GM12865 (cell line): Measurements from ENCODE around the gene YARS2.

Experiments used
- DNase-seq: peaks from one replicate; pipeline ENCODE4 v3.0.0; 2010; ENCODE audit warnings: low read depth
- H3K4me3 ChIP-seq: 2 replicates; pipeline ENCODE4 v1.5.1; 2011; ENCODE audit warnings: mild to moderate bottlenecking, low read depth, low read length, control low read depth
- TF ChIP-seq, protein P1 (sequence below): IDR thresholded peaks from 2 replicates; pipeline ENCODE4 v1.5.1; 2011; ENCODE audit warnings: low read length, control low read depth, low read depth, inconsistent platforms; ENCODE audit not compliant: insufficient read depth; ENCODE audit errors: missing control alignments

Gene YARS2

DNA sequence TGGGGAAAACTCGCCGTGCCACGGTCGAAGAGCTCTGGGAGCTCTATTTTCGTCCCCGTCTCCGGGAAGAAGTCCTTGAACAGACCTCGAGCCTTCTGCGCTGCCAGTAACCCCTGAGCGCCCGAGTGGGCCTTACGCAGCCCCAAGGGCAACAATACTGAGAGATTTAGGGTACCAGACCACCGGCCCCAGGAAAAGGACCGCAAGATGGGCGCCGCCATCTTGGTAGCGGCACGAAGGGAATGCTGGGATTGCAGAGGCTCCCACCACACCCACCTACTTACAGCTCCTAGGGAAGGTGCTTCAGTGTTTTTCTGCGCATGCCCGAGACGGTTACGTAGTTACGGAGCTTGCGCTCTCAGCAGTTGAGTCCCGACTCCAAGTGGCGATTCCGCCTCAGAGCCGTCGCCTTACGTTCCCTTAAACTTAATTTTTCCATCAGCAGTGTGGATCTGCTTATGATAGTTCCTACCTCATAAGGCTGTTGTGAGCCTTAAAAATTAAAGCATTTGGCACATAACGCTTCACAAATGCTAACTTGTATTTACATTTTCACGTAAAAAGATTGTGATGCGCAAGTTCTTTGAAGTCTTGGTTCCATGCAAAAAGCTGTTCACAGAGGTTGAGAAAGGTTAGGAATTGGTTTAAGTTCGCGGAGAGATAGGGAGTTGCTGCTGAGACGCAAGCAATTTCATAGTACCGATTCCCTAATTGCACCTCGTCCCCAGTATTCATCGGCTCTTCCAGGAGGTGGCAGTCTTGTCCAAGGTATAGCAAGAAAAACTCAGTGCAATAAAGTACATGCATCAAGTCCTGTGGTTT lies at the start of gene YARS2:
Gene YARS2, minus strand, starts transcription at position 244 of the 822 bp plus-strand sequence. Its CDS starts 23 bp downstream, at position 221.
- TF ChIP-seq, protein P1, sequence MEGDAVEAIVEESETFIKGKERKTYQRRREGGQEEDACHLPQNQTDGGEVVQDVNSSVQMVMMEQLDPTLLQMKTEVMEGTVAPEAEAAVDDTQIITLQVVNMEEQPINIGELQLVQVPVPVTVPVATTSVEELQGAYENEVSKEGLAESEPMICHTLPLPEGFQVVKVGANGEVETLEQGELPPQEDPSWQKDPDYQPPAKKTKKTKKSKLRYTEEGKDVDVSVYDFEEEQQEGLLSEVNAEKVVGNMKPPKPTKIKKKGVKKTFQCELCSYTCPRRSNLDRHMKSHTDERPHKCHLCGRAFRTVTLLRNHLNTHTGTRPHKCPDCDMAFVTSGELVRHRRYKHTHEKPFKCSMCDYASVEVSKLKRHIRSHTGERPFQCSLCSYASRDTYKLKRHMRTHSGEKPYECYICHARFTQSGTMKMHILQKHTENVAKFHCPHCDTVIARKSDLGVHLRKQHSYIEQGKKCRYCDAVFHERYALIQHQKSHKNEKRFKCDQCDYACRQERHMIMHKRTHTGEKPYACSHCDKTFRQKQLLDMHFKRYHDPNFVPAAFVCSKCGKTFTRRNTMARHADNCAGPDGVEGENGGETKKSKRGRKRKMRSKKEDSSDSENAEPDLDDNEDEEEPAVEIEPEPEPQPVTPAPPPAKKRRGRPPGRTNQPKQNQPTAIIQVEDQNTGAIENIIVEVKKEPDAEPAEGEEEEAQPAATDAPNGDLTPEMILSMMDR = peak; percentile 69
- peak within 1 kb of the TSS; percentile 88 for H3K4me3 ChIP-seq
- DNase-seq = peak; percentile 99

DNA sequence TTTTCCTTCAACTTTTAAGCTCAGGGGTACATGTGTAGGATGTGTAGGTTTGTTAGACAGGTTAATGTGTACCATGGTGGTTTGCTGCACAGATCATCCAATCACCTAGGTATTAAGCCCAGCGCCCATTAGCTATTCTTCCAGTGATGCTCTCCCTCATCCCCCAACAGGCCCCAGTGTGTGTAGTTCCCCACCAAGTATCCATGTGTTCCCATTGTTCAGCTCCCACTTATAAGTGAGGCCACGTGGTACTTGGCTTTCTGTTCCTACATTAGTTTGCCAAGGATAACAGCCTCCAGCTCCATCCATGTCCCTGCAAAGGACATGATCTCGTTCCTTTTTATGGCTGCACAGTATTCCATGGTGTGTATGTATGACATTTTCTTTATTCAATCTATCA lies 48.6 kb upstream of the YARS2 start:
- no peak overlapping the region for H3K4me3 ChIP-seq
- DNase-seq = no peak
- TF ChIP-seq, protein P1 = no peak

DNA sequence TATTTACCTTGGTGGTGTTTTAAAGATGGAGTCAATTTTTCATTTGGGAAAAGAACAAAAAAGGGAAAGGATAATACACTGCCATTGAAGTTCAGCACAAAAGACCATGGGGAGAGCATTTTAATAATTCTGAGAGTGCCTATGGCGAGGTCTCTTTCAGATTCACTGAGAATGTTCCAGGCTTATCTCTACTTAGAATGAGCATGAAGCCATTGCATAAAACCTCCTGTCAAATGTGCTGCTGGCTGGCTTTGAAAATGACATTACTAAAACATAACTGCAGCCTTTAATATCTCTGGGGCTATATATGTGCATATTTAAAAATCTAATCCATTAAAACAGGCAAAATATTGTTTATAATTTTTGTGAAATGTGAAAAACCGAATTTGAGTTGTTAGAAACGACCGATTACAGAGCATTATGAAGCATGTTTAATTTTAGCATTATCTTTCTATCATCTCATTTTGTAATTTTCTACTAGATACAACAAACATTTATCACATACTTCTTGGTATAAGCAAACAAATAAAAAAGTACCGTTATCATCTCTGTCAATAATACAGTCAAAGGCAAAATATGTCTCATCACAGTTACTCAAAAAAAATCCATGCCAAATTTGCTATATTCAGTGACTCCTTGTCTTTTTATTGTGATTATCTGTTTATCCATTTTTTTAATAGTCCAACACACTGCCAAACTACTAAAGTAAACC lies 45.7 kb upstream of the YARS2 start:
- TF ChIP-seq, protein P1 = no peak

DNA sequence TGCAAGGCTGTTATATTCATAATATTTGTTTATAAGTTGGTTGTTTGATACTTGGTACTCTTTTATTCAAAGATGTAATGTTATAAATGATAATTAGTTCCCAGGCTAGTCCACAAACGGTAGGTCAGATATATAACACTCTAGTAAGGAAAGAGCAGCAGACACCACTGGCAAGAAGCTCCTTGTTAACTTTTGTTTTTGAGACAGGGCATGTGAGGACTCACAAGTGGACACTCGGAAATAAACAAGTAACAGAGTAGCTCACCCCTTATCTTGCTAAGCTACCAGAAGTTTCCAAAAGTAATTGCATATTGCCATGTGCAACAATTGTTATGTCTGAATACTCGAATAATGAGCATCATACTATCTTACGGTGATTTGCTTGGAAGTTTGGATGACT lies 38.6 kb upstream of the YARS2 start:
- TF ChIP-seq, protein P1 = no peak
- DNase-seq = no peak
- H3K4me3 ChIP-seq = no peak overlapping the region

More for the DNA sequence above, 45.7 kb upstream of the YARS2 start:
- no peak for DNase-seq
- H3K4me3 ChIP-seq = no peak overlapping the region

DNA sequence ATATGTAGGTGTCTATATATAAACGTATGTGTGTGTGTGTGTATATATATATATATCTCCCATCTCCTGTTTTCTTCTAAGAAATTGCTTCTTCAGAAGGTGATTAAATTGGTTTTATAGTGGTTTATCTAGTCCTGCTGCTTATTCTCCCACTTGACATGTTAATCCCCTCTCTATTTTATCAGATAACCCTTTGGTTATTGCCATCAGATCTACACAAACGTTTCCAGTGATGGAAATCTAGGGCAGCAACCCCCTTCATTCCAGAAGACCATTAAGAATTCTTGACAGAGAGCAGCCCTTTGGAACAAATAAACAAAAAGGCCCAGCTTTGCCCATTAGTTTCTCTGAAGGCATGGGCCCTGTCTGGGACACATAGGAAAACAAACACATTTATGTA lies 34.2 kb upstream of the YARS2 start:
- no peak for DNase-seq
- H3K4me3 ChIP-seq = no peak overlapping the region
- TF ChIP-seq, protein P1 = no peak

DNA sequence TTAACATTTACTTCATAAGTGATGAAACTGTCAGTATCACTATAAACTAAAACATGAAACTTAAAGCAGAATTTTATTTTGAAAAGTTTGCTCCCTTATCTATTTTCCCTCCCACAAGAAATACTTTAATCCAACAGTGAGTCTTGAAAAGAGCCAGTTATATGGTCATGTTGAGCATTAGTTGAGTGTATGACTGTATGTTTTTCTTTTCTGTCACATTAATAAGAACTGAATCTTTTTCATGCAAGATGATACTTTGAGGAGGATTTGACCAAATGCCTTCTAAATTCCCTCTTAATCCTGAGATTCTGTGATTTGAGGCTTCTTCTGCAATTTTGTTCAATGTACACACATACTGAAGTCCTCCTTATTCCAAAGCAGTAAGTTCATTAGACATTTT lies 33.7 kb upstream of the YARS2 start:
- no peak for DNase-seq
- TF ChIP-seq, protein P1 = no peak
- H3K4me3 ChIP-seq = no peak overlapping the region
